Lung microvascular endothelial cell (primary cell): Measurements from ENCODE around the gene ZNF280D. TPM values are rescaled to one million over a fixed set of nuclear protein-coding genes. Genes with fewer than 3 reads are reported as not detected.
"Not testable (repeated sequence)": the region's sequence is repeated elsewhere in the genome, so short reads cannot be mapped to it uniquely, and the experiment has no call there.

Experiments
- DNase-seq, 2 donors: peaks; one replicate each; pipeline versions ENCODE4 v3.0.0 to v3.0.0-alpha.2; 2010; ENCODE audit warnings: low read depth in 2 of 2
- total RNA-seq: library from RNA; depleted of rRNA; stranded (reverse); fragments of >200 nt; gene quantifications from 2 replicates; pipeline ENCODE4 v1.2.1, GENCODE V29; 2014

Gene ZNF280D
- total RNA-seq, 1 donor from 2014 or later: 21.0 TPM

GRCh38 chr15:56716334-56716733 lies 17.0 kb downstream of the ZNF280D start:
- no peak for DNase-seq

DNA sequence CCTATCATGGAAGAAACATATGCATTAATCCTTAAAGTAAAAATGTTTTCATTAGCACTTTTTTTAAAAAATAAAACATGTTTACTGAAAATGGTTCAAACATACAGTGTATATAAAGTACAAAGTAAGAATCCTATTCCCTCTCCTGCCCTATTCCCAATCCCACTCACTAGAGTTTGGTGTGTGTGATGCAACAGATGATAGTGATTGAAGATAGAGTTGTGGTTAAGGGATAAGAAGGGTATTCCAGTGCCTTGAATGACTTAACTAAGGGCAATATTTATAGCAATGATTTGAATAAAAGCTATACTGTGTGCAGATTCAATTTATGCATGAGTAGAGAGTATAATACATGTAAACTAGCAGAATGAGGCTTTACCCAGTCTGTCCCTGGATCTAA lies 18.1 kb downstream of the ZNF280D start:
- no peak for DNase-seq

DNA sequence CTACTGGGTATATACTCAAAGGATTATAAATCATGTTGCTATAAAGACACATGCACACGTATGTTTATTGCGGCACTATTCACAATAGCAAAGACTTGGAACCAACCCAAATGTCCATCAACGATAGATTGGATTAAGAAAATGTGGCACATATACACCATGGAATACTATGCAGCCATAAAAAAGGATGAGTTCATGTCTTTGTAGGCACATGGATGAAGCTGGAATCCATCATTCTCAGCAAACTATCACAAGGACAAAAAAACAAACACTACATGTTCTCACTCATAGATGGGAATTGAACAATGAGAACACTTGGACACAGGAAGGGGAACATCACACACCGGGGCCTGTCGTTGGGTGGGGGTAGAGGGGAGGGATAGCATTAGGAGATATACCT lies 23.8 kb downstream of the ZNF280D start:
- DNase-seq: not testable (repeated sequence)

- no peak for DNase-seq
These were observed 33.6 kb downstream of the ZNF280D start for GRCh38 chr15:56699743-56700142.

GRCh38 chr15:56698270-56698669 lies 35.0 kb downstream of the ZNF280D start:
- DNase-seq: no peak

- no peak for DNase-seq
These were observed 39.5 kb downstream of the ZNF280D start for GRCh38 chr15:56693761-56694160.

DNA sequence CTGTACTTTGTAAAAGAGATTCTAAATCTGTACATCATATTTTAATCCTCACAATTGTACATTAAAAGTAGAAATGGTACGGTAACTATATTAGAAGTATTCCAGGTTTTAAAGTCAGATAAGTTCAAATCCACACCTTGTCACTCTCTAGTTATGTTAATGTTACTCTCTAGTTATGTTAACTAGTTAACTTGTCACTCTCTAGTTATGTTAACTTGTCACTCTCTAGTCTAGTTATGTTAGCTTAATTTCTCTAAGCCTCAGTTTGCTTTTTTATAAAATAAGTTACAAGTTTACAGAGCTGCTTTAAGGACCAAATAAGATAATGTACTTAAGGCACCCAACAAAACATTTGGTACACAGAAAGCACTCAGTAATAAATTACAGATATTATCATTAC lies 42.6 kb downstream of the ZNF280D start:
- DNase-seq: no peak

DNA sequence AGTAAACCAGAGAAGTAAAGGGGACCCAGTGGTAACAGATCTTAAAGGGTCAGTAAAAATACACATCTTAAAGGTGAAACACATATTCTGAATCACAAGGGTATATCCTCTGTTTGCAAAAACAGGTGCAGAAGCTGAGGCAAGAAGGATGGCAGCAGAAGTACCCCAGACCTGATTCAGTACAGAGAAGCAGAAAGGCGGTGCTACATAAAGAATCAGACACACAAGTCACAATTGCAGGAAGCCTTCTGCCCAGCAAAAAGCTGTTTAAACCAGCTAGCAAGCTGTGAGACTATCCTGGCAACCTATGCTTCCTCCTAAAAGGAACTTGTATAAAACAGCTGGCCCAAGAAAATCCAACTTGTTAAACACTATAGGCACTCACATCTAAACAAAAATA lies 49.4 kb downstream of the ZNF280D start:
- DNase-seq: peak; percentile 1 to 25

DNA sequence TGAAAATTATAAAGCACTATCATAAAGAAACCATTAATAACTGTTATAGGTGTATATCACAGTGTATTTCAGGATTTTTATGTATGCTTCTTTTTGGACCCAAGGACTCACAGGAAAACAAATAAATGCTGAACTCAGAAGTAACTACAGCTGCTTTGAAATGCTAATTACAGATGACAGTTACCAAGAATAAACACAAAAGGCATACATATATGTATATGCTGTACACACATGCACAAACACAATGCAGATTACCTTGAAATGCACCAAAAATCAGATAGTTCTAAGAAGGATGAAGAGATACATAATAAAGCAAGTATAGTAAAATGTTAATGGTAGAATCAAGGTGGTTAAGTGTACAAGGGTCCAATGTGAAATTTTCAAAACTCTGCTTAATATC lies 52.2 kb downstream of the ZNF280D start:
- DNase-seq: no peak

GRCh38 chr15:56679225-56679624 lies 54.1 kb downstream of the ZNF280D start:
- DNase-seq: no peak

DNA sequence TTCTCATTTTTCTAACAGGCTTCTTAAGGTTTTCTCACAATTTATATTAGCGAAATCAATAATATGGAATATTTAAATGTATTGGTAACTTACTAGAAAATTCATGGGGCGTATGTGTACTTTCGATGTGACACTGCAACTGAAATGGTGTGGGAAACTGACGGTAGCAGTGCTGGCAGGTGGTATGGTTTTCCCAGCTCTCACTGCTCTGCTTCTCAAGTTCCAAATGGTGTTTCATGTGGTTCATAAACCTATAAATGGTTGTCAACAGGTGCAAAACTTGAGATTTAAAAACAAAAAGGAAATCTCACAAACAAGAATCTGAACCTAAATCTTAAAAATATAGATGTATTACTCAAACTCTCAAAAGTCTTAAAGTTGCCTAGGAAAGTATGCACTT lies 54.7 kb downstream of the ZNF280D start:
- no peak for DNase-seq

GRCh38 chr15:56677271-56677670 lies 56.0 kb downstream of the ZNF280D start:
- no peak for DNase-seq

GRCh38 chr15:56675930-56676329 lies 57.4 kb downstream of the ZNF280D start:
- no peak for DNase-seq

DNA sequence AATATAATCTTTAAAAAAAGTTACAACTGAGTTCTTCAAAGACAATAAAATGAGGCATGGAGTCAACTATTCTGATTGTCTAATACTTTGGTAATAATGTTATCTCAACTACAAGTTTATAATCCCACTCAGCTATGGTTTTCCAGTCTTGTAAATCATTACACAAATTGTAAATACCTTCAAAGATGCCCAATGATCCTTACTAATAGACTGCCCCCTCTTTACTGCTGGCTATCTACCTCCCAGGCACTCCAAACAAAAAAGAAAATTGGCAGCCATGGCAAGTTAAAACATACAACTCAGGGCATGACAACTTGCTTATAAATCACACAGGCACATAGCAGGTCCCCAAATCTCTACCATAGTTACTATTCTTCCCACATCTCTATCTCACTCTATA lies 58.5 kb downstream of the ZNF280D start:
- DNase-seq: no peak

- no peak for DNase-seq
These were observed 60.6 kb downstream of the ZNF280D start for GRCh38 chr15:56672721-56673120.

DNA sequence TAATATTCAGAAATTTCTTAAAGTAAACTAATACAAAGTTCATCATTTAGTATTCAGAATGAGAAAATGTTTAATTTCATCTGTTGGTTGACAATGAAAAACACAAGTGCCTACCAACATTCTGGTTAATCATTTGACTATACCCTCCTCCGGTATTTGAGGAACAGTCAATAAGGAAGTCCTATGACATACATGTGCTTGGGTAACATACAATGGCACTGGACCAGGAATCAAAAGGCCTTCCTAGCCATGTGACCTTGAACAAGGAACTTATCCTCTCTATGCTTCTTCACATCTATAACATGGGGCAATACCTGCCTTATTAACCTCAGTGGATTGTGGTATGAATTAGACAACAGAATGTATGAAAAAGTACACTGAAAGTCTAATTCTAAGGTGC lies 65.8 kb downstream of the ZNF280D start:
- DNase-seq: no peak

DNA sequence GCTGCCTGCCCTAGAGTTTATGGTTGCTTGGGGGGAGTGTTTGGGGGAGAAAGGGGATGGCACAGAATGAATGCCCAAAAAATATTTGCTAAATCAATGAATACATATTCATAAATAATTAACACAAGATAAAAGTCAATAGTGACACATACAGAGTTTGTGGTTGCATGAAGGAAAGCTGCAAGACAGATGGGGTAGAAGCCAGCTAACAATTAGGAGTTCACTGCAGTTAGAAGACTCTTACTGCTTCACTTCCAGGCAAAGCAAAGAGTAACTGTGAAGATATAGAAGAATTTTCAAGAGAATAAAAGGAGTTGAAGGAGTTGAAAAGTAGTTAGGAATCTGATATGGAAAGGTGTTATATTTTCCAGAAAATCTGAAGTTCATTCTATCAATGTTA lies 72.4 kb downstream of the ZNF280D start:
- DNase-seq: no peak

DNA sequence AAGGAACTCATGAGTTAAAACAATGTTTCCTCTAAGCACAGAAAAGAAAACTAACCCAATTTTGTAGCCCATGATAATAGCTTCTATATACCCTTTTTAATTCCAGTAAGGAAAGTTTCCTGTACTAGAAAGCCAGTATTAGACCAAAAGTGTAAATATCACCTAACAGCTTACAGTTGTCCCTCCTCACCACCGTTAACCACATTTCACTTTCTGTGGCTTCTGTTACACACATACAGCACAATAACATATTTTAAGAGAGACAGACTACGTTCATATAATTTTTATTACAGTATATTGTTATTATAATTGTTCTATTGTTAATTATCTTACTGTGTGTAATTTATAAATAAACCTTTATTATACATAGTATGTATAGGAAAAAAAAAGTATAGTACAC lies 74.1 kb downstream of the ZNF280D start:
- no peak for DNase-seq

DNA sequence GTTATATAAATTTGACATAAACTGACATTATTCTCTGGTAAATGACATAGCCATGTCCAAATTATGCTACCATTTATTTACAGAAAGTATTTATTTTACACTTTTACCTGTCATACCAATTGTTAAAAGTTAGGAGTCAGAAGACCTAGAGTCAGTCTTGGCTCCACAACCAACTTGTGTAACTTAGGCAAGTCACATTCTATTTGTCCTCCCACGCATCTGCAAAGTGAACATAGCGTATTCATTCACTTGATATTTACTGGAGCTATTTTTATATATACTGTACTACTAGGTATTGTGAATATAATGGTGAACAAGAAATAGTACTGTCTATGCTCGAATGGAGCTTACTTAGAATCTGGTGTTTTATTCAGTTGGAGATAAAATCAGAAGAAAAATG lies 78.7 kb downstream of the ZNF280D start:
- no peak for DNase-seq

- DNase-seq: no peak
These were observed 79.1 kb downstream of the ZNF280D start for GRCh38 chr15:56654216-56654615.

- peak in 1 of 2 donors; percentile 63 for DNase-seq
These were observed 79.5 kb downstream of the ZNF280D start for GRCh38 chr15:56653787-56654186.

DNA sequence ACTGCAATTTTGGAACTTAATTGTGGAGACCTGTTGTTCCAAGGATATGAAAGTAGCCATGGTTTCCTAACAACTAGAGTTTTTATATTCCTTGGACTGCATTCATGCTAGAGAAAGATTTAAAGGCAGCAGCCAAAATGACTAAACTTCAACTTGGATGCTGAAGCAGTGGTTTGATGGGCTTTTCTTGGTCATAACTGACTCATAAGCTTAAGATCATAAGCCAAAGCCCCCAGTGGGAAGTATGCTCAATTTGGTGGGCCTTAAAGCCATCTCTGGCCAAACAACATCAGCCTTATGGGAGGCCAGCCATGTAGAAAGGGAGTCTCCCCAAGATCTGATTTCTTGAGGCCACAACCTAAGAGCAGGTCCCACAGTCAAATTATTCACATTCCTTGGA lies 80.2 kb downstream of the ZNF280D start:
- DNase-seq: no peak

- DNase-seq: no peak
These were observed 85.0 kb downstream of the ZNF280D start for GRCh38 chr15:56648311-56648710.

DNA sequence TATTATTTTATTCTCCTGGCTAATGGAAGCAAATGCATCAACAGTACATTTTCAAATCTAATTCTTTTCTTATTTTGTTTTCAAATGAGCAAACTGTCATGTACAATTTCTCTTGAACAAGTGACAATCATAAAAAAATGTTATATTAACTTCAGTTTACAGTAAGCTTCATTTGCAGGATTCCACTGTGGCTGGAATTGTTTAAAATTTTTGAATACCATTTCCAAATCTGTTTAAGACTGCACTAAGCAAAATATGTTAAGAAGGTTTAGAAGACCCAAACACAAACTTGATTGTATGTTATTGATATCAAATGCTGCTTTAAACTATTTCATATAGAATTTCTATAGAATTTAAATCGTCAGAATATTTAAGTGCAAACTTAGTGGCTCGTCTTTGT lies 92.8 kb downstream of the ZNF280D start:
- DNase-seq: no peak

DNA sequence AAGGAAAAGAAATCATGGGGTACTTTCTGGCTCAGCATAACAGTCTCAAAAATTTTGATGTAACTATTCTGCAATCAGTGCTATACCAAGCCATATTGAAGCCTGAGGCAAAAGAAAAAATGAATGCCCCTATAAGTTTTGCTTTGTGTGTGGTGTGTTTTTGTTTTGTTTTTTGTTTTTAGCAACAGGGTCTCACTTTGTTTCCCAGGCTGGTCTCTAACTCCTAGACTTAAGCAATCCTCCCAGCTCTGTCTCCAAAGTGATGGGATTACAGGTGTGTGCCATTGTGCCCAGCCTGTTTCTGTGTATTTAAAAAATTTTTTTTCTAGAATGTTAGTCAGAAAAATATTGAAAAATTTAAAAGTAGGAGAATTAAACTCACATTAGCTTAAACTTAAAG lies 93.2 kb downstream of the ZNF280D start:
- DNase-seq: no peak
